ENCODE measurements around the gene HDAC4.

HDAC4 gene

GRCh38 chr2:239212121-239212928 is 188.5 kb downstream of the HDAC4 start:
- no peak for DNase-seq

GRCh38 chr2:239211396-239212094 is 189.3 kb downstream of the HDAC4 start:
- DNase-seq, result no peak

DNA sequence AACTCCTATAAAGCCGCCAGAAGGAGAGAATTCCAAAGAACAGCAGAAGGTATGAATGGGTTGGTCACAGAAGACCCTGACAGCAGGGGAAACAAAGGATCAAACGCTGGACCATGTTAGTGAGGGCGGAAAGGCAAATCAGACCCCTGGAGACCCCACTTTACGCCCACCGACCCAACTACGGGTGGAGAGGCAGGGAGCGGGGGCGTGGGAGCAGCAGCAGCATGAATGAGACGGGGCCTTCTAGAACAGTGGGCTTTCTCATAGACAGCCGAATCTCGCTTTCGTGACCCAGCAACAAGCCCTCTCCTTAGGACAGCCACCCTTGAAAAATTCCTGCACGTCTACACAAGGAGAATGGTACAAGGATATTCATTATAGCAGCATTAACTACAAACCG is 191.0 kb downstream of the HDAC4 start:
- no peak for DNase-seq

DNA sequence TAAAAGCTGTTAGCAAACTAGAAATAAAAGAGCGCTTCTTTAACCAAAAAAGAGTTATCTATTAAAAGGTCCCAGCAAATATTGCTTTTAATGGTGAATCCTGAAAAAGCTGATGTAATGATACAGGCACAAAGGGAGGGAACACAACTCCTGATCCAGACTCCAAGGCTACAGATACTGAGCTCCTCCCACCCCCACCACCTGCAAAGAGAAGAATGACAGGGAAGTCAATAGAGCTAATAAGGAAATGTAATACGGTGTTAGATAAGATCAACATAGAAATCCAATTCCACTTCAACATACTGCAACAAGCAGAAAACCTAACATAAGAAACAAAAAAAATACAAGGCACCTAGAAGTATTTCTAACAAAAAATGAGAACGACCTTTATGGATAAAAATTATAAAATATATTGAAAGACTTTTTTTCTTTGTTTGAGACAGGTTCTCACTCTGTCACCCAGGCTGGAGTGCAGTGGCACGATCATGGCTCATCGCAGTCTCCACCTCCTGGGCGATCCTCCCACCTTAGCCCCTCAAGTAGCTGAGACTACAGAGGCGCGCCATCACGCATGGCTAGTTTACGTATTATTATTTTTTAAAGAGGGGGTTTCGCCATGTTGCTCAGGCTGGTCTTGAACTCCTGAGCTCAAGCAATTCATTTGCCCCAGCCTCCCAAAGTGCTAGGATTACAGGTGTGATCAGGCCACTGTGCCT is 192.2 kb downstream of the HDAC4 start:
- peak; percentile 37 to 80 (median 53) for DNase-seq

DNA sequence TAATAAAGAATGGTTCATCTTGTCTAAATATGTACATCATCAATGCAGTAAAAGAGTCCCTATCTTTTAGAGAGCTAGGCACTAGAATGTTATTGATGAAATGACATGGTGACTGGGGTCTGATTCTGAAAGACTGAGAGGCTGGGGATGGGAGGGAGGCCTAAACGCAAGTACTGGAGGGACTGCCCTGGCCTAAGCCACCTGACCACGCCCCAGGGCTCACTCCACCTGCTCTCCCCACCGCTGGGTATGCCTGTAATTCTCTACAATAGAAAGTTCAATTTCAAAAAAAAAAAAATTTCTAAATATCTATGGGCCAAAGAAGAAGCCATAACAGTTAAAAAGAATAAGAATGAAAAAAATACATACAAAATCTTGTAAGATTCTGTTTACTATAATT is 194.0 kb downstream of the HDAC4 start:
- peak in 1 of 3 experiments; percentile 11 for DNase-seq

DNA sequence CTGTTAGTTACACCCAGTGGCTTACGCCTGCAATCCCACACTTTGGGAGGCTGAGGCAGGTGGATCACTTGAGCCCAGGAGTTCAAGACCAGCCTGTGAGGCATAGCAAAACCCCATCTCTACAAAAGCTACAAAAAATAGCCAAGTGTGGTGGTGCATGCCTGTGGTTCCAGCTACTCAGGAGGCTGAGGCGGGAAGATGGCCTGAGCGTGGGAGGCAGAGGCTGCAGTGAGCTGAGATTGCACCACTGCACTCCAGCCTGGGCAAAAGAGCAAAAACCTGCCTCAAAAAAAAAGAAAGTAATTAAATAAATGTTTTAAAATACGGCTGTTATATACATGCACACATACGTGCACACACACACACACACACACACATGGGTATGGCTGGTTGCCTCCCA is 194.8 kb downstream of the HDAC4 start:
- DNase-seq, result no peak

DNA sequence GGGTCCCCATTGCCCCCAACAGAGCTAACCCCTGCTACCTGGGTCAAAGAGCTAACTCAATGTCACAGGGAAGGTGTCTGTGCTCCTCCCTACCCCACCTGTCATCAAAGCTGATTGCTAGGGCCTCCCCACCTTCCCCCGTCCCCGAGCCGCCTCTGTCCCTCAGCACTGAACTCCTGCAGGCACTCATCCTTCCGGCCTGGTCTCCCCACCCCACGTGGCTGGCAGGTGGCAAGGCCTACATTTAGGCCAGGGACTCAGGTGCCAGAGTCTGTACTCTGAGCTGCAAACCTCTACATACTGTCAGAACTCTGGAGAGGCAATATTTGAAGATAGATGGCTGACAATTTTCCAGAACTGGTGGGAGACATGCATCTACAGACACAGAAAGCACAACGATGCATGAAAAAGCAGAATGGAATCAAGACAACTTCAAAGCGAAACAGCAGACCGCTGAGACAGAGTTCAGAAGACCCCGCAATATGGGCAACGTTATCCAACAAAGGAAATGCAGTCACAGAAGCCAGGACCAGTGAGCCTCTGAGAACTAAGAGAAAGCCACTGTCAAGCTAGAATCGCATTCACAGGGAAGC is 195.8 kb downstream of the HDAC4 start:
- DNase-seq, result no peak

GRCh38 chr2:239204136-239204875 is 196.5 kb downstream of the HDAC4 start:
- DNase-seq, result no peak

DNA sequence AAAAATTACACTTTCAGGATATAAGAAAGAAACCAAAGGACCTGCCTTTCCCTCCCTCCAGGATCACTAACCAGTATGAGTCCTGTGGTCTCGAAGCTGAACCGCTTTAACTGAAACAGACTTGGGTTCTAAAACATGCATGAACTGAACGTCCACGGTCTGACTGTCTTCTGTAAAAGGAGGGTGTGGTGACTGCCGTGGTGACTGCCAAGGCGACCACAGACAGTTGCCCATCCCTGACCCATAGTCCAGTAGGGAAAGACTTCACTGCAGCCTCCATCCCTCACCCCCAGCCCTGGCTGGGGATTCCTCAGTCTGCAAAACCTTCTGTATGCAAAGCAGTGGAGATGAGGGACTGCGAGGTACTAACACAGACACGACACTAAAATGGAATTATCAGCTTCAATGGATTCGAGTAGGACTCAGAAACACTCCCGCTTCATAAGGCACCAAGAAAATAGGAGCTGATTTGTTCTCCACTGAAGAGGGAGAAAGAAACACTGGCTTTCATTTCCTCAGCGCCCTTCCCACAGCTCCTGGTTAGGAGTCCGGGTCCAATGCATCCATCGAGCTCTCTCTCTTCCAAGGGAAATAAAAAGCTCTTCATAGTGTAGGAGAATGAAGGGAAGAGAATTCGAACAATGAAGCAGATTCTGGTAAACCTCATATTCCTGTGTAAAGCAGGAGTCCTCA is 197.2 kb downstream of the HDAC4 start:
- no peak for DNase-seq

GRCh38 chr2:239202836-239203235 is 198.0 kb downstream of the HDAC4 start:
- DNase-seq, result no peak

DNA sequence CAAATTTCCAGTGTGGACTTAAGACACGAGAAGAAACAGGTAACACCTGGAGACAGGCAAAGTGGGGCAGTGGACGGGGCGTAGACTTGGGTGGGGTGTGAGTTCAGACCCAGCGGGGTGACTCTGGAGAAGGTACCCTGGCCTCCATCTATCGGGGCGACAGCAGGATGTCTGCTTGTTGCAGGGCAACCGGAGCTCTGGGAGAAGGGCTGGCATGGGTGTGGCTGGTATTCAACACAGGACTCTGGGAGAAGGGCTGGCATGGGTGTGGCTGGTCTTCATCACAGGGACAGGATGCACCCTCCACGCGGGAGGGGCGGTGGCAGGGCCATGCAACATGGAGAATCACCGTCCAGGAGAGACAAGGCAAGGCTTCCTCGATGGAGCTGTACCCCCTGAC is 198.5 kb downstream of the HDAC4 start:
- DNase-seq, result no peak

GRCh38 chr2:239201884-239202283 is 198.9 kb downstream of the HDAC4 start:
- no peak for DNase-seq

GRCh38 chr2:239201531-239201876 is 199.3 kb downstream of the HDAC4 start:
- DNase-seq, result no peak

DNA sequence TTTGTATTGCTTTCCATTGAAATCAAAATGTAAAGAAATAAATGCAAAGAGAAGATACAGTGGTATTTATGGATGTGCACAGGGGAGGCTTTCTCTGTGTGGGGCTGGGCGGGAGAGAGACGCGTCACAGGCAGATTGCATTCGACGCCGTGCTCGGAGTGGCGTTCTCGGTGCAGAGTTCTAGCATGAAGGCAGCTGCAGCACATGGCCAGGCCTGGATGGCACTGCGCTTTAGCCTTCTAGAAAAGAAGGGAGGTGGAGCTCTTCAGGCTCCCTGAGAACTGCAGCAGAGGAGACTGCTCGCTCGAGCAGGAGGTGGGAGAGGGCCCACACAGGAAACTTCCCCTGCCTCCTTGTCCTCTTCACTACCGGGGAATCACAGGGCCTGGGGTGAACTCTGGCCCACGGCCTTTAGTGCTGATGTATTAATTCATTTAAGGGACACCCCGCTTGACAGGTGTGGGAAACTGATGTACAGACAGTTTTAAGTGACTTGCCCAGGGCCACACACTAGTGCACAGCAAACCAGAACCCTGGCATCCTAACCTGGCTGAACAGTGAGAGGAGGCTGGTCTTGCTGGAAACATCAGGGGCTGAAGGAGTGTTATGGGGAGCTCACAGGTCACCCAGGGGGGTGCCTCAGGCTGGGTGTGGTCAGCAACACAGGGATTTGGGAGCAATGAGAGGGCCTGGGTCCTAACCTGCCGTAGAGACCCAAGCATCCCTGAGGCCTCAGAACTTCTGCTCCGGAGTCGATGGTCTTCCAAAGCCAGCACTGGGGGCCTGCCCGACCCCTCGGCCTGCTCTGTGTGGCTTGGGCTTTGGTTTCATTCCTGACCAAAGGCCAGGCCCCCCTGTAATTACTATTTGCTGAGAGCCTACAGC is 199.9 kb downstream of the HDAC4 start:
- no peak for DNase-seq

GRCh38 chr2:239199041-239199768 is 201.6 kb downstream of the HDAC4 start:
- DNase-seq, result no peak

DNA sequence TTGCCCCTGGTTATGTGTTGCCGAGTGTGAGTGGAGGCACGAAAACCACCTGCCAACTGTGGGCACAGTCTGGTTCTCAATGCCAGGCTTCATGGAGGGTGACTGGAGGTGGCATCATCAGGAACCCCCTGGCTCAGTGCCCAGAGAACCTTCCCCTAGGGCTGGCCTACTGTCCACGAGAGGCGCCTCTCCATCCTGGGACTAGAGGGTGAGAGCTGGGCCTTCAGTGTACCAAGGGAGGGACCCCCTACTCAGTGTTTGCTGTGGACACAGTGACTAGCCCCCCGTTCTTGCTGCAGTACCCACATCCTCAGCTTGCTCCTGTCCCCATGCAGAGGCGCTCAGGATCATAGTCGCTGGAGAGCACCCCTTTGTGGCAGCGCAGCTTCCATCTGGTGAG is 202.6 kb downstream of the HDAC4 start:
- DNase-seq, result no peak

DNA sequence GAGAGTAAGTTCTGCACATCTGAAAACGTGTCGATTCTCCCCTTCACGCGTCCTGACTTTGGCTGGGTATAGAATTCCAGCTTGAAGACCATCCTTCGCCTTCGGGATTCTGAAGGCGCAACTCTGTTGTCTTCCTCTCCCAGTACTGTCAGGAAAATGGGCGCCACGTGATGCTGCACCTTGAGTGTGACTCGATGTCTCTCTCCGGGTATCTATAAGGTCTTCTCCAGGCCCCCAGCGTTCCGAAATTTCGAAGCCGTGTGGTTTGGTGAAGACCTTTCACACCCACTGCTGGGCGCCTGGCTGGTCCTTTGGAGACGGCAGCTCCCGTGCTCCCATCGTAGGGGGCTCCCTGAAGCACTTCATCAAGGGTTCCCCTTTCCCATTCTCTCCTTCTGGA is 203.7 kb downstream of the HDAC4 start:
- no peak for DNase-seq

GRCh38 chr2:239196474-239197021 is 204.3 kb downstream of the HDAC4 start:
- DNase-seq, result no peak

GRCh38 chr2:239195992-239196391 is 204.8 kb downstream of the HDAC4 start:
- DNase-seq, result no peak

GRCh38 chr2:239195318-239195871 is 205.4 kb downstream of the HDAC4 start:
- DNase-seq, result no peak

Data from NCI-H1417 (cell line).